ENCODE data around the gene CCDC85C.

CCDC85C gene

DNA sequence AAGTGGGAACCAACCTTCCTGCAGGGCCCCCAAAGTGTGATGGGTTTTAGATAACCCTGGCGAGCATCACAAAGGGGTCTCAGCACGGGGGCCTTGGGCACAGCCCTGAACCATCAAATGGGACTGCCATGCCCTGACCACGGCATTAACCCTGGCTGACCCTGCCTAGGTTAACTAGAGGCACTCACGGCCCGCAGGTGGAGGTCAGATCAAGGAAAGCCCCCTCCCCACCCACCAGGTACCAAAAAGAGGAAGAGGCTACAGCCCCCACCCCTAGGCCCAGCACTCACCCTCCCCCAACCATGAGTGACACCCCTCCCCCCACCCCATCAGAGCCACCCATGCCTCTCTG lies 80.3 kb downstream of the CCDC85C start:
- peak overlapping the region; percentile 64 for H3K27ac ChIP-seq
- TF ChIP-seq, protein P1, sequence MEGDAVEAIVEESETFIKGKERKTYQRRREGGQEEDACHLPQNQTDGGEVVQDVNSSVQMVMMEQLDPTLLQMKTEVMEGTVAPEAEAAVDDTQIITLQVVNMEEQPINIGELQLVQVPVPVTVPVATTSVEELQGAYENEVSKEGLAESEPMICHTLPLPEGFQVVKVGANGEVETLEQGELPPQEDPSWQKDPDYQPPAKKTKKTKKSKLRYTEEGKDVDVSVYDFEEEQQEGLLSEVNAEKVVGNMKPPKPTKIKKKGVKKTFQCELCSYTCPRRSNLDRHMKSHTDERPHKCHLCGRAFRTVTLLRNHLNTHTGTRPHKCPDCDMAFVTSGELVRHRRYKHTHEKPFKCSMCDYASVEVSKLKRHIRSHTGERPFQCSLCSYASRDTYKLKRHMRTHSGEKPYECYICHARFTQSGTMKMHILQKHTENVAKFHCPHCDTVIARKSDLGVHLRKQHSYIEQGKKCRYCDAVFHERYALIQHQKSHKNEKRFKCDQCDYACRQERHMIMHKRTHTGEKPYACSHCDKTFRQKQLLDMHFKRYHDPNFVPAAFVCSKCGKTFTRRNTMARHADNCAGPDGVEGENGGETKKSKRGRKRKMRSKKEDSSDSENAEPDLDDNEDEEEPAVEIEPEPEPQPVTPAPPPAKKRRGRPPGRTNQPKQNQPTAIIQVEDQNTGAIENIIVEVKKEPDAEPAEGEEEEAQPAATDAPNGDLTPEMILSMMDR (conservative IDR thresholded peaks at IDR 0.05; ENCODE audit: low read depth): no peak
- CTCF ChIA-PET: interaction anchor here (0.7 kb wide), 1 partner anchor 511 kb away, joined by 3 read pairs; no protein-coding TSS in a partner anchor
- POLR2A ChIA-PET (ENCODE audit: low non-redundant PET): no interaction called here
- no peak for DNase-seq (ENCODE audit: low spot score)

DNA sequence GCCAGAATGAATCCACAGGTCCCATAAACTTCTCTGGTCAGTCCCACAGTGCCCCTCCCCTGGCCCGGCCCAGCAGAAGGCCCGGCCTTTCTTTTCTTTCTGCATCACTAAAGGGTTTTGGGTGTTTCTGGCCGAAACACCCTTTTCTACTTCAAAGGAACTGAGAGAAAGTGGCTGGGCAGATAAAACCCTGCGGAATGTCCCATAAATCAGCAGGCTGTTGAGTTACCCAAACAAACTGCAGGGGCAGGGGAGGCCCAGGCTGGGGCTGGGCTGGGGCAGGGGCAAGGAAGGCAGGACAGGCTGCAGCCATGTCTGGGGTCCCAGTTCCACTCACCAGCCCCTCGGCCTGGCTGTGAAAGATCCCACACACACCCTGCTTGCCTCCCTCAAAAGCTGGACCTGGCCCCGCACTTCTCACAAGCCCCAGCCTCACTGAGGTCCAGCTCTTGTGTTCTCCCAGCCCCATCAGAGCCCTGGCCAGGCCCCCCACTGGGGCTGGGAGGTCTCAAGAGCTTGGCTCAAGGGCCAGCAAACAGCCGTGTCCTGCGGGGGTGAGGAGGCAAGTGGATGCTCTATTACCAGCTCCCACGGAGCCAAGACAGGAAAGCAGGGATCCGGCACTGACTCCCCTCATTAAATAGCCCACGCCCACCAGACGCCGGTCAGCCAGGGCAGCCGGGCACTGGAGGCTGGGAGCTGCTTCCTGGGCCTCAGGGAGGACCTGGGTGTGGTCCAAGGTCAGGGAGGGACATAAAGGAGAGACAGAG lies 80.9 kb downstream of the CCDC85C start:
- no peak for DNase-seq (ENCODE audit: low spot score)
- TF ChIP-seq, protein P1 (conservative IDR thresholded peaks at IDR 0.05; ENCODE audit: low read depth): no peak
- ChIA-PET POLR2A (ENCODE audit: low non-redundant PET) (no interaction called here), CTCF (interaction anchor here (0.7 kb wide), 1 partner anchor 167 kb away, joined by 4 read pairs; no protein-coding TSS in a partner anchor)
- peak overlapping the region; percentile 64 for H3K27ac ChIP-seq

DNA sequence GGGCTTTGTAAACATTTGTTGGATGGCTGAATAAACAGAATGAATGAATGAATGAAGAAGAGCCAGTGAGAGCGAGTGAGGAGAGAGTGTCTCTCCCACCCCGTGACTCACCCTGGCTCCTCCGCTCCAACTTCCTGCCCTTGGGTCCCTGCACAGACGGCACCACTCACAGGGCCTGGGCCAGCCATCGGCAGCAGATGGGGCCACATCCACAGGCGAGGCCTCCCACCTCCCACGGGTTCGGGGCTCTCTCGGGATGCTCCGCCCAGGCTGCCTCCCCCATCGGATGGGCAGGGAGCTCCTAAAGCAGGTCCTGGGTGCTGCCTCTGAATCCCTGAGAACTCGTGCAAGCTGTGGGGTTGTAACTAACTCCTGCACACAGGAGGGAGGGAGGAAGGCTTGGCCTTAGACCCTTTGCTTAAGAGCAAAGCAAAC lies 81.5 kb downstream of the CCDC85C start:
- ChIA-PET CTCF (no interaction called here), POLR2A (ENCODE audit: low non-redundant PET) (no interaction called here)
- TF ChIP-seq, protein P1 (conservative IDR thresholded peaks at IDR 0.05; ENCODE audit: low read depth): no peak
- no peak for DNase-seq (ENCODE audit: low spot score)
- peak overlapping the region; percentile 64 for H3K27ac ChIP-seq

DNA sequence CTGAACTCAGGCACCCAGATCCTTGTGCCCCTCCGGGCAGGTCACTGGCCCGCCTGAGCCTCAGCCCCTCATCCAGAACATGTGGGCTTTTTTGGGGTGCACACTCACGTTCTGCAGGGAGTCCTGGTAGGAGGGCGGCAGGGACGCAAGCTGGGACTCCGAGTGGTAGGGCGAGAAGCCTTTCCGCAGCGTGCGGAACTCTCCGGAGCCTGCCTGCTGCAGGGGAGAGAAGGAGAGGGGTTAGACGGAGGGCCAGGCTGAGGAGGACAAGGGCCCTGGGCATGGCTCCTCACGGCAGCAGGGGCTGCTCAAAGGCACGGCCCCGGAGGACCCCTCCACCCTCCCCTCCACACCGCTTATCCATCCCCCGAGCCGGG lies 82.0 kb downstream of the CCDC85C start:
- ChIA-PET CTCF (no interaction called here), POLR2A (ENCODE audit: low non-redundant PET) (no interaction called here)
- TF ChIP-seq, protein P1 (conservative IDR thresholded peaks at IDR 0.05; ENCODE audit: low read depth): no peak
- peak overlapping the region; percentile 64 for H3K27ac ChIP-seq
- no peak for DNase-seq (ENCODE audit: low spot score)

DNA sequence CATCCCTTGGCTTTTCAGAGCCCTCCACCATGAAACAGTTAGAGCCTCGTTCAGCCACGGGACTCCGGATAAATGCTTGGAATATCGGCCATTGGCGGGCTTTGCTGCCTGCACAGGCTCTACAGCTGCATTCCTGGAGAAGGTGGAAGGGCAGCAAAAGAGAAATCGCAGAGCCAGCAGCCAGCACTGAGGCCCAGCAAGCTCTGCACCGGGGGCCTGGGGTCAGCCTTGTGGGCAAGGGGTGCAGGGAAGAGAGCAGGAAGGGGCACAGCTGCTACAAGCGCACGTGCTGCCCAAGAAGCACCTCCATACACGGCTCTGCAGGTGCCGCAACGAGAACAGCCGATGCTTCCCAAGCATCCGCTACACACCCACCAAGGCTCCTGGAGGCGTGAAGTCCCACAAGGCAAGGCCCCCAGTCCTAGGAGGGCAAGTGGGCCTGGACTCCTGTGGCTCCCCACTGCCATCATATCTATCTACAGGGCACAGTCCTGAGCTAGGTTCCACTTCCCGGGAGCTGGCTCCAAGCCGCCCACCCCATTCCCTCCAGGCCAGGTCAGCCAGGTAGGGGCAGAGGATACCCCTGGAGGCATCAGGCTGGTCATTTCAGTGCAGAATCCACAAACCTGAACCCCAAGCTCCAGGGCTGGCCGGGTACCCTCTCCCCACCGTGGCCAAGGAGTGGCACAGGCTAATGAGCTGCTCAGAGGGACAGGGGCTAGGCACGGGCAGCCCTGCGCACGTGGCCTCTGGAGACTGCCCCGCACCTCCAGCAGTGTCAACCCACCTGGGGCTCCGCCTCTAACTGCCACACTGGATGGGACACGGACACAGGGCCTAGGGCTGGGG lies 82.6 kb downstream of the CCDC85C start:
- ChIA-PET POLR2A (ENCODE audit: low non-redundant PET) (no interaction called here), CTCF (no interaction called here)
- H3K27ac ChIP-seq: peak overlapping the region; percentile 64
- TF ChIP-seq, protein P1 (conservative IDR thresholded peaks at IDR 0.05; ENCODE audit: low read depth): no peak
- no peak for DNase-seq (ENCODE audit: low spot score)

DNA sequence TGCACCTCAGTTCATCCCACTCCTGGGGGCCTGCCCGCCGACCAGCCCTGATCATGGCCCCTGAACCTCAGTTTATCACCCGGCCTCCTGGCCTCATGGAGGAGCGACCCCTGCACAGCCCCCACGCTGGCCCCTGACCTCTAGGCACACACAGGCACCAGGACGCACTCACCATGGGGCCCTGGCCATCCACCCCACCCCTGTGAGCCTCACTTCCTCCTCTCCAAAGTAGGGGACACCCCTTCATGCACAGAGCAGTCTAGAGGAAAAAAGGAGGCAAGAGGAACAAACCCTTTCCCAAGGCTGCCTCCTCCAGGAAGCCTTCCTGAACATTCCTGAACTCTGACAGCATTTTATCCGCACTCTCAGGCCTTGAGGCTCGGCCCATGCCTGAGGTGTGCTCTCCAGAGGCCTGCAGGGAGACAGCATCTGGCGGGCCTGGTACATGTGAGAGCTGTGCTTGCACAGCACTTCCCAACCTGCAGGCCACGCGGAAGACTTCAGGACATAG lies 83.4 kb downstream of the CCDC85C start:
- peak overlapping the region; percentile 64 for H3K27ac ChIP-seq
- no peak for DNase-seq (ENCODE audit: low spot score)
- ChIA-PET POLR2A (ENCODE audit: low non-redundant PET) (no interaction called here), CTCF (no interaction called here)
- TF ChIP-seq, protein P1 (conservative IDR thresholded peaks at IDR 0.05; ENCODE audit: low read depth): no peak

Measured in RWPE1 (cell line).